A549 (cell line): ENCODE results near the gene GLT1D1. TPM values are rescaled to one million over a fixed set of nuclear protein-coding genes. Genes with fewer than 3 reads are reported as not detected.

Experiments used
- ATAC-seq, 2 experiments: fragments of 200-7000 bp in 1 of 2; fragments of >200 bp in 1 of 2; cut with Nextera tagmentation in 1 of 2; cut with Tn5 transposase in 1 of 2; 3 replicates each; pipeline versions ENCODE4 v1.8.0 to v1.9.1; 2018 to 2020; ENCODE audit warnings: mild to moderate bottlenecking in 1 of 2, moderate library complexity in 1 of 2
- CTCF ChIA-PET: fragments of 300-600 bp; sonication (Branson Sonifier 250); formaldehyde crosslinking; extraction: SDS; loops from one replicate; lab custom pipeline; 2021; ENCODE audit warnings: antibody characterized with exemption, inconsistent platforms; lab: Yijun Ruan, JAX
- POLR2A ChIA-PET: fragments of 350-600 bp; formaldehyde crosslinking; extraction: SDS; loops from one replicate; lab custom pipeline; 2021; ENCODE audit warnings: antibody characterized with exemption, inconsistent platforms; lab: Yijun Ruan, JAX
- DNase-seq, 2 experiments: peaks; one replicate each; pipeline versions ENCODE4 v3.0.0 to v3.0.0-alpha.2; 2011 to 2016; ENCODE audit warnings: low read depth in 1 of 2, low spot score in 1 of 2
- FAIRE-seq: peaks from 2 replicates; lab custom pipeline; 2011; peaks lifted over from hg19 to GRCh38; lab: Jason Lieb, UNC
- H3K27ac ChIP-seq, 2 experiments: fragments of >200 bp; sonication (Bioruptor Twin); formaldehyde crosslinking; 3 replicates each; pipeline ENCODE4 v1.5.1; 2016 to 2017
- H3K4me1 ChIP-seq: fragments of >200 bp; sonication (Bioruptor Twin); formaldehyde crosslinking; 3 replicates; pipeline ENCODE4 v1.6.1; 2016
- H3K4me2 ChIP-seq: fragments of >200 bp; sonication (Bioruptor Twin); formaldehyde crosslinking; 3 replicates; pipeline ENCODE4 v1.6.1; 2016
- H3K4me3 ChIP-seq: fragments of >200 bp; sonication (Bioruptor Twin); formaldehyde crosslinking; 3 replicates; pipeline ENCODE4 v1.5.1; 2016
- H3K9me3 ChIP-seq: fragments of >200 bp; sonication (Bioruptor Twin); formaldehyde crosslinking; 3 replicates; pipeline ENCODE4 v1.6.1; 2016
- BHLHE40 ChIP-seq: IDR thresholded peaks from 2 replicates; pipeline ENCODE4 v1.6.1; 2012; ENCODE audit warnings: low read depth, low read length, inconsistent platforms
- CBX8 ChIP-seq: fragments of 200-600 bp; sonication (generic); IDR thresholded peaks from 2 replicates; pipeline ENCODE4 v1.6.1; 2016
- CEBPB ChIP-seq, 2 experiments: fragments of >200 bp in 1 of 2; sonication (Bioruptor Twin) in 1 of 2; formaldehyde crosslinking in 1 of 2; IDR thresholded peaks; 2 replicates each; pipeline ENCODE4 v1.6.1; 2012 to 2016
- CHD2 ChIP-seq: fragments of 150-350 bp; IDR thresholded peaks from 2 replicates; pipeline ENCODE4 v1.6.1; 2014; ENCODE audit warnings: low read length; ENCODE audit not compliant: partially characterized antibody
- ESRRA ChIP-seq: fragments of 150-350 bp; IDR thresholded peaks from 2 replicates; pipeline ENCODE4 v1.6.1; 2014; ENCODE audit warnings: mild to moderate bottlenecking, low read length, borderline replicate concordance
- GATA3 ChIP-seq: IDR thresholded peaks from 2 replicates; pipeline ENCODE4 v1.6.1; 2012; ENCODE audit warnings: borderline replicate concordance
- HEYL ChIP-seq: fragments of 250-450 bp; sonication (Bioruptor Pico); IDR thresholded peaks from 2 replicates; pipeline ENCODE4 v1.8.0; 2021; ENCODE audit warnings: mild to moderate bottlenecking, moderate library complexity
- JUN ChIP-seq, 2 experiments: fragments of >200 bp; sonication (Bioruptor Twin); formaldehyde crosslinking; IDR thresholded peaks; 2 replicates in 1 of 2; 3 replicates in 1 of 2; pipeline ENCODE4 v1.6.1; 2016 to 2017
- JUNB ChIP-seq: fragments of >200 bp; sonication (Bioruptor Twin); formaldehyde crosslinking; IDR thresholded peaks from 2 replicates; pipeline ENCODE4 v1.6.1; 2016
- KDM1A ChIP-seq: fragments of 200-600 bp; sonication (generic); IDR thresholded peaks from 2 replicates; pipeline ENCODE4 v1.6.1; 2016; ENCODE audit warnings: low read depth, mild to moderate bottlenecking
- MAFK ChIP-seq: fragments of 450-650 bp; IDR thresholded peaks from 2 replicates; pipeline ENCODE4 v1.6.1; 2014; ENCODE audit not compliant: partially characterized antibody
- NFE2L2 ChIP-seq: fragments of 150-350 bp; conservative IDR thresholded peaks from 2 replicates; pipeline ENCODE4 v1.6.1; 2014; ENCODE audit warnings: low read length
- NPAS2 ChIP-seq: fragments of 250-450 bp; sonication (Bioruptor Pico); IDR thresholded peaks from 2 replicates; pipeline ENCODE4 v1.8.0; 2022; ENCODE audit warnings: mild to moderate bottlenecking, moderate library complexity, borderline replicate concordance
- NR3C1 ChIP-seq: fragments of >200 bp; sonication (Bioruptor Twin); formaldehyde crosslinking; IDR thresholded peaks from 3 replicates; pipeline ENCODE4 v1.6.1; 2017
- PHF8 ChIP-seq: fragments of 200-600 bp; sonication (generic); IDR thresholded peaks from 2 replicates; pipeline ENCODE4 v1.6.1; 2016; ENCODE audit warnings: low read depth, mild to moderate bottlenecking, antibody characterized with exemption, moderate library complexity, borderline replicate concordance
- RARB ChIP-seq: fragments of 250-450 bp; sonication (Bioruptor Pico); IDR thresholded peaks from 2 replicates; pipeline ENCODE4 v1.8.0; 2021; ENCODE audit warnings: mild to moderate bottlenecking, moderate library complexity
- RFX5 ChIP-seq: fragments of 450-650 bp; IDR thresholded peaks from 2 replicates; pipeline ENCODE4 v1.7.1; 2014; ENCODE audit warnings: antibody characterized with exemption, mild to moderate bottlenecking, moderate library complexity
- TFCP2L1 ChIP-seq: fragments of 250-450 bp; sonication (Bioruptor Pico); IDR thresholded peaks from 2 replicates; pipeline ENCODE4 v1.5.0; 2021; ENCODE audit warnings: mild to moderate bottlenecking
- TP53 ChIP-seq: fragments of 250-450 bp; sonication (Bioruptor Pico); IDR thresholded peaks from 2 replicates; pipeline ENCODE4 v1.5.0; 2021; ENCODE audit warnings: mild to moderate bottlenecking, moderate library complexity
- ZC3H11A ChIP-seq: fragments of 450-650 bp; IDR thresholded peaks from 2 replicates; pipeline ENCODE4 v1.6.1; 2014; ENCODE audit warnings: antibody characterized with exemption, mild to moderate bottlenecking
- ZFP36 ChIP-seq: fragments of 450-650 bp; IDR thresholded peaks from 2 replicates; pipeline ENCODE4 v1.6.1; 2014; ENCODE audit warnings: borderline replicate concordance; ENCODE audit not compliant: partially characterized antibody
- WGBS: methylation state at CpG from one replicate; pipeline ENCODE4 v1.1.6; 2017; ENCODE audit errors: missing lambda C conversion rate; 5-methylcytosine and 5-hydroxymethylcytosine counted together
- polyA plus RNA-seq, 4 experiments: library from polyadenylated mRNA; depleted of rRNA in 3 of 4; stranded (reverse); fragments of >200 nt; fragmentation: RNase III in 1 of 4; extraction: RNeasy Plus Mini Kit Qiagen cat#74134 plus additional on column Dnase treatment in 1 of 4; gene quantifications; 2 replicates in 3 of 4; 3 replicates in 1 of 4; pipeline ENCODE4 v1.2.3, GENCODE V29; 2011 to 2017
- TF ChIP-seq, protein P1 (sequence below): fragments of 150-350 bp; IDR thresholded peaks from 2 replicates; pipeline ENCODE4 v1.6.1; 2014; ENCODE audit warnings: low read depth, mild to moderate bottlenecking, low read length
- TF ChIP-seq, protein P2 (sequence below): fragments of >200 bp; sonication (Bioruptor Twin); formaldehyde crosslinking; IDR thresholded peaks from 2 replicates; pipeline ENCODE4 v1.6.1; 2016
- TF ChIP-seq, protein P3 (sequence below): IDR thresholded peaks from 2 replicates; pipeline ENCODE4 v1.6.1; 2012; ENCODE audit warnings: low read depth, borderline replicate concordance
- TF ChIP-seq, protein P4 (sequence below): IDR thresholded peaks from 2 replicates; pipeline ENCODE4 v1.6.1; 2012
- TF ChIP-seq, protein P5 (sequence below): fragments of 250-450 bp; sonication (Bioruptor Pico); IDR thresholded peaks from 2 replicates; pipeline ENCODE4 v1.5.0; 2020; ENCODE audit warnings: low read depth, mild to moderate bottlenecking, moderate library complexity

The GLT1D1 gene
- polyA plus RNA-seq, 2 of the 4 experiments (the other 2 are of a cell fraction): not detected

DNA sequence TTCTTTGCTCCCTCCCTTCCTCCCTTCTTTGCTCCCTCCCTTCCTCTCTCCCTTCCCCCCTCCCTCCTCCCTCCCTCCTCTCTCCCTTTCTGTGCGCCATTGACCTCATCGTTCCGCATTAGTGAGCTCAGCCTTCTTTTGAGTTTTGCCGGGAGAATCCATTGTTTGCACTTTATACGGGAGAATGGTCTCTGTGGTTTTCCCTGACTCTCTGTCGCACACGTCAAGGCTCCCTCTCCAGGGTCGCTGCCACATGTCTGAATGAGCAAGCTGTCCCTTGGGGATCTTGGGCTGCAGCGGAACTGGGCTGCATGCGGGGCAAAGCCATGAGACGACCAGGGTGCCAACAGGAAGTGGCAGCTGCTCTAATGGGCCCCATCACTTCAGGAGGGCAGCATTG lies 118.5 kb downstream of the GLT1D1 start:
- Histone ChIP-seq H3K4me2 (no peak overlapping the region), H3K4me3 (no peak overlapping the region), H3K4me1 (no peaks in the 10 kb centered on the region), H3K9me3 (no peaks in the 10 kb centered on the region), H3K27ac (no peak overlapping the region)
- ATAC-seq (no peak), DNase-seq (no peak), FAIRE-seq (no peak)
- POLR2A ChIA-PET: no interaction called here
- TF ChIP-seq, protein P1, sequence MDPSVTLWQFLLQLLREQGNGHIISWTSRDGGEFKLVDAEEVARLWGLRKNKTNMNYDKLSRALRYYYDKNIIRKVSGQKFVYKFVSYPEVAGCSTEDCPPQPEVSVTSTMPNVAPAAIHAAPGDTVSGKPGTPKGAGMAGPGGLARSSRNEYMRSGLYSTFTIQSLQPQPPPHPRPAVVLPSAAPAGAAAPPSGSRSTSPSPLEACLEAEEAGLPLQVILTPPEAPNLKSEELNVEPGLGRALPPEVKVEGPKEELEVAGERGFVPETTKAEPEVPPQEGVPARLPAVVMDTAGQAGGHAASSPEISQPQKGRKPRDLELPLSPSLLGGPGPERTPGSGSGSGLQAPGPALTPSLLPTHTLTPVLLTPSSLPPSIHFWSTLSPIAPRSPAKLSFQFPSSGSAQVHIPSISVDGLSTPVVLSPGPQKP: no peak
- TF ChIP-seq, protein P2, sequence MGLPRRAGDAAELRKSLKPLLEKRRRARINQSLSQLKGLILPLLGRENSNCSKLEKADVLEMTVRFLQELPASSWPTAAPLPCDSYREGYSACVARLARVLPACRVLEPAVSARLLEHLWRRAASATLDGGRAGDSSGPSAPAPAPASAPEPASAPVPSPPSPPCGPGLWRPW: no peak
- TF ChIP-seq HEYL (no peak), MAFK (no peak), RARB (CRISPR knock-in tag) (no peak), CBX8 (no peak), JUN (IDR thresholded peaks at IDR 0.05) (no peak), CEBPB (IDR thresholded peaks at IDR 0.05) (no peak)
- CTCF ChIA-PET: interaction anchor here (0.6 kb wide), 1 partner anchor 87 kb away, joined by 4 read pairs; no protein-coding TSS in a partner anchor
- WGBS: 15% methylated on average over 11 of the region's 11 CpGs

DNA sequence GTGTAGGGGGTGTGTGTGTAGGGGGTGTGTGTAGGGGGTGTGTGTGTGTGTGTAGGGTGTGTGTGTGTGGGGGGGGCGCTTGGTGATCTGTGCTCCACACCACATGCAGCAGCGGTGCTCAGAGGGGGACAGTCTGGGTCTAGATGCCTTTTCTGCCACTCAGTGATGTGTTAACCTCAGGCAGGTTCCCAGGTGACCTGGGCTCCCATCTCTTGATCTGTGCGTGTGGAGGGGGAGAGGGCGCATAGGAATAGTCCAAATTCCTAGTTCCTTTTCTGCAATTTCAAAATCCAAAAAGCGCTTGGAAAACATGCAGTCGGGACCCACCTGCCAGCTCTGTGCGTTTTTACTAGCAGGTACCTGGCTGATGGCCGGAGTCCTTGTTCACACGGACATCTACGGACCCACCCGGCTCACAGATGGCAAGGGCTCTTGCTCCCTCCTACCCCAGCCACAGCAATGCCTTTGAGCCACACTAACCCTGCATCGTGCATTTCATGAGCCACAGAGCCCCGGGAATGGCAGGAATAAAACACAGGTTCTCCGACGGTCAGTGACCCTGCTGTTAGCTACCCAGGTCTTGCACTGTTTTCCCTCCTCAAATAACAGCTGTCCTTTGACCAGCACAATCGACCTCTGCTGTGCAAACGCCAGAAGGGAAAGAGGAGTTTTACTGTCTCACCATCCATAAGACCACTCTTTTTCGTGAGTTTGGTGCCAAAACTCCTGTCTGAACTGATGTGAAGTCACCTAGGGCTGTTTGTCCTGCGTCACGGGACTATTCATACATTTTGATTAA lies 120.8 kb downstream of the GLT1D1 start:
- no peak overlapping the region for H3K27ac ChIP-seq
- POLR2A ChIA-PET: no interaction called here
- H3K9me3 ChIP-seq: no peaks in the 10 kb centered on the region; the same call in 2 of the 3 replicates
- FAIRE-seq (no peak), DNase-seq (no peak)
- 27% methylated on average over 20 of the region's 20 CpGs for WGBS
- no peak for TF ChIP-seq ZC3H11A
- TF ChIP-seq, protein P3, sequence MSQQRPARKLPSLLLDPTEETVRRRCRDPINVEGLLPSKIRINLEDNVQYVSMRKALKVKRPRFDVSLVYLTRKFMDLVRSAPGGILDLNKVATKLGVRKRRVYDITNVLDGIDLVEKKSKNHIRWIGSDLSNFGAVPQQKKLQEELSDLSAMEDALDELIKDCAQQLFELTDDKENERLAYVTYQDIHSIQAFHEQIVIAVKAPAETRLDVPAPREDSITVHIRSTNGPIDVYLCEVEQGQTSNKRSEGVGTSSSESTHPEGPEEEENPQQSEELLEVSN: no peak
- TF ChIP-seq, protein P4, sequence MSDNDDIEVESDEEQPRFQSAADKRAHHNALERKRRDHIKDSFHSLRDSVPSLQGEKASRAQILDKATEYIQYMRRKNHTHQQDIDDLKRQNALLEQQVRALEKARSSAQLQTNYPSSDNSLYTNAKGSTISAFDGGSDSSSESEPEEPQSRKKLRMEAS: no peak
- TF ChIP-seq TP53 (CRISPR knock-in tag): no peak
- TF ChIP-seq PHF8: no peak
- TF ChIP-seq, protein P1: no peak
- TF ChIP-seq HEYL: no peak
- no peak for TF ChIP-seq ESRRA
- TF ChIP-seq NPAS2 (CRISPR knock-in tag): no peak
- TF ChIP-seq GATA3: no peak
- no peak for TF ChIP-seq RFX5
- TF ChIP-seq, all 56 proteins: peak for 0
- ATAC-seq: no peak
- no peak overlapping the region for H3K4me3 ChIP-seq
- H3K4me1 ChIP-seq: no peaks in the 10 kb centered on the region
- no peak overlapping the region for H3K4me2 ChIP-seq
- CTCF ChIA-PET: interaction anchor here (0.6 kb wide), 1 partner anchor 187 kb away, joined by 3 read pairs; no protein-coding TSS in a partner anchor

DNA sequence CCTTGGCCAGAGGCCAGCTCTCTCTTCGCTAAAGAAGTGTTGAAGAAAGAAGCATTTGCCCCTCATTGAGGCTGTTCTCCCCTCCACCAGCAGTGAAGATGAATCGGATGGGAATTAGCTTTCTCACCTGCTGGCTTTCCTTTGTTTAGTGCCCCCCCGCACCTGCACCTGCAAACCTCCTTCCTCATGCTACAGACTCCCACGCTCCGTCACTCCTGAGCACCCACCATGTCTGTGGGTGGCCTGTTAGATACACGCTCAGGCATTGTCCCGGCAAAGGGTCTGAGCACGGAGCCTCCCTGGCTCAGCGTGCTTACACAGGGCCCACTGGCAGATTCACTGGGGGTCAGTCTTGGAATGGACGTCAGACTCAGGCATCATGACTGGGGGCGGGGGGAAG lies 121.6 kb downstream of the GLT1D1 start:
- TF ChIP-seq BHLHE40: no peak
- no peak for TF ChIP-seq CEBPB (IDR thresholded peaks at IDR 0.05)
- no peak for TF ChIP-seq JUN (IDR thresholded peaks at IDR 0.05)
- TF ChIP-seq CHD2: no peak
- no peak for TF ChIP-seq ZFP36
- no peak for TF ChIP-seq JUNB
- TF ChIP-seq NFE2L2: no peak
- TF ChIP-seq TFCP2L1 (CRISPR knock-in tag): no peak
- TF ChIP-seq KDM1A: no peak
- TF ChIP-seq, protein P5, sequence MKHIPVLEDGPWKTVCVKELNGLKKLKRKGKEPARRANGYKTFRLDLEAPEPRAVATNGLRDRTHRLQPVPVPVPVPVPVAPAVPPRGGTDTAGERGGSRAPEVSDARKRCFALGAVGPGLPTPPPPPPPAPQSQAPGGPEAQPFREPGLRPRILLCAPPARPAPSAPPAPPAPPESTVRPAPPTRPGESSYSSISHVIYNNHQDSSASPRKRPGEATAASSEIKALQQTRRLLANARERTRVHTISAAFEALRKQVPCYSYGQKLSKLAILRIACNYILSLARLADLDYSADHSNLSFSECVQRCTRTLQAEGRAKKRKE (CRISPR knock-in tag): no peak
- TF ChIP-seq ESRRA: no peak
- TF ChIP-seq NR3C1: no peak
- no peak for FAIRE-seq
- ATAC-seq: no peak
- 30% methylated on average over 11 of the region's 11 CpGs for WGBS
- CTCF ChIA-PET: no interaction called here
- Histone ChIP-seq H3K4me1 (no peaks in the 10 kb centered on the region), H3K27ac (no peak overlapping the region), H3K9me3 (no peaks in the 10 kb centered on the region; the same call in 2 of the 3 replicates), H3K4me2 (no peak overlapping the region), H3K4me3 (no peak overlapping the region)
- POLR2A ChIA-PET: no interaction called here
- no peak for DNase-seq
